Liver (tissue), 9 donors: ENCODE measurements around the gene PNCK. TPM values are rescaled to one million over a fixed set of nuclear protein-coding genes. Genes with fewer than 3 reads are reported as not detected.
A peak's percentile ranks its signal among the peaks of the same experiment; 100 is the strongest.

Experiments used
- DNase-seq: peaks from one replicate; pipeline ENCODE4 v3.0.0-alpha.2; 2017; ENCODE audit warnings: low spot score
- H3K27ac ChIP-seq, 2 donors: one replicate each; pipeline ENCODE4 v1.7.0; 2013; ENCODE audit warnings: inconsistent platforms in 2 of 2, low read length in 2 of 2, control low read depth in 1 of 2, low read depth in 1 of 2, mild to moderate bottlenecking in 1 of 2
- H3K27me3 ChIP-seq, 4 donors: one replicate each; pipeline versions ENCODE4 v1.6.1 to v1.7.0; 2013; ENCODE audit warnings: low read length in 3 of 4, inconsistent platforms in 1 of 4, mild to moderate bottlenecking in 1 of 4, moderate library complexity in 1 of 4; ENCODE audit not compliant: control insufficient read depth in 4 of 4, insufficient read depth in 4 of 4
- H3K36me3 ChIP-seq, 4 donors: one replicate each; pipeline versions ENCODE4 v1.6.1 to v1.7.0; 2013; ENCODE audit warnings: low read length in 3 of 4, mild to moderate bottlenecking in 3 of 4, low read depth in 1 of 4, moderate library complexity in 1 of 4; ENCODE audit not compliant: control insufficient read depth in 4 of 4, insufficient read depth in 3 of 4
- H3K4me1 ChIP-seq, 4 donors: one replicate each; pipeline versions ENCODE4 v1.6.1 to v1.7.0; 2013; ENCODE audit warnings: low read length in 3 of 4, mild to moderate bottlenecking in 3 of 4, moderate library complexity in 1 of 4; ENCODE audit not compliant: control insufficient read depth in 4 of 4, insufficient read depth in 4 of 4
- H3K4me3 ChIP-seq, 3 donors: one replicate each; pipeline versions ENCODE4 v1.6.1 to v1.7.0; 2013; ENCODE audit warnings: low read length in 3 of 3, control low read depth in 1 of 3, low read depth in 1 of 3, mild to moderate bottlenecking in 1 of 3
- H3K9ac ChIP-seq, 2 donors: one replicate each; pipeline ENCODE4 v1.7.0; 2013; ENCODE audit warnings: low read length in 2 of 2, mild to moderate bottlenecking in 2 of 2, moderate library complexity in 2 of 2, control low read depth in 1 of 2, low read depth in 1 of 2
- H3K9me3 ChIP-seq, 4 donors: one replicate each; pipeline versions ENCODE4 v1.6.1 to v1.7.0; 2013; ENCODE audit warnings: low read length in 3 of 4; ENCODE audit not compliant: control insufficient read depth in 4 of 4
- EGR1 ChIP-seq, 2 donors: IDR thresholded peaks; 2 replicates each; pipeline ENCODE4 v1.6.1; 2016 to 2018; ENCODE audit warnings: antibody characterized with exemption in 2 of 2, low read depth in 2 of 2
- FOXA1 ChIP-seq: IDR thresholded peaks from 2 replicates; pipeline ENCODE4 v1.6.1; 2016; ENCODE audit warnings: antibody characterized with exemption
- FOXA2 ChIP-seq: IDR thresholded peaks from 2 replicates; pipeline ENCODE4 v1.6.1; 2016; ENCODE audit warnings: antibody characterized with exemption
- GABPA ChIP-seq, 2 donors: IDR thresholded peaks in 1 of 2; conservative IDR thresholded peaks in 1 of 2; 2 replicates each; pipeline ENCODE4 v1.6.1; 2016; ENCODE audit warnings: antibody characterized with exemption in 2 of 2, mild to moderate bottlenecking in 1 of 2, moderate library complexity in 1 of 2
- HNF4A ChIP-seq, 2 donors: conservative IDR thresholded peaks; 2 replicates each; pipeline ENCODE4 v1.6.1; 2016; ENCODE audit warnings: antibody characterized with exemption in 2 of 2, mild to moderate bottlenecking in 2 of 2
- HNF4G ChIP-seq: IDR thresholded peaks from 2 replicates; pipeline ENCODE4 v1.6.1; 2016; ENCODE audit warnings: antibody characterized with exemption
- JUND ChIP-seq, 2 donors: IDR thresholded peaks; 2 replicates each; pipeline ENCODE4 v1.6.1; 2016; ENCODE audit warnings: antibody characterized with exemption in 2 of 2
- NR2F2 ChIP-seq: IDR thresholded peaks from 2 replicates; pipeline ENCODE4 v1.6.1; 2016; ENCODE audit warnings: antibody characterized with exemption
- RAD21 ChIP-seq, 2 donors: IDR thresholded peaks; 2 replicates each; pipeline ENCODE4 v1.6.1; 2016; ENCODE audit warnings: antibody characterized with exemption in 2 of 2, mild to moderate bottlenecking in 2 of 2
- RXRA ChIP-seq, 2 donors: IDR thresholded peaks; 2 replicates each; pipeline ENCODE4 v1.6.1; 2017 to 2018; ENCODE audit warnings: antibody characterized with exemption in 2 of 2, mild to moderate bottlenecking in 1 of 2
- SP1 ChIP-seq: IDR thresholded peaks from 2 replicates; pipeline ENCODE4 v1.6.1; 2018; ENCODE audit warnings: antibody characterized with exemption, mild to moderate bottlenecking
- TAF1 ChIP-seq: conservative IDR thresholded peaks from 2 replicates; pipeline ENCODE4 v1.6.1; 2016; ENCODE audit warnings: antibody characterized with exemption, mild to moderate bottlenecking
- WGBS: extraction: QIAGEN DNeasy Blood & Tissue Kit; methylation state at CpG from one replicate; pipeline ENCODE4 v1.1.7; 2013; 5-methylcytosine and 5-hydroxymethylcytosine counted together
- polyA plus RNA-seq, 2 donors: library from polyadenylated mRNA; stranded (reverse) in 1 of 2; unstranded in 1 of 2; fragments of 200-250 nt in 1 of 2; fragments of >200 nt in 1 of 2; fragmentation: Nextera tagmentation in 1 of 2; extraction: Ambion mirVana in 1 of 2; gene quantifications; one replicate each; pipeline versions ENCODE4 v1.2.1 to v1.2.3, GENCODE V29; 2013 to 2015
- total RNA-seq, 2 donors: library from RNA; depleted of rRNA; stranded (reverse); fragments of >200 nt; gene quantifications; one replicate each; pipeline ENCODE4 v1.2.3, GENCODE V29; 2014
- TF ChIP-seq, protein P1 (sequence below): IDR thresholded peaks from 2 replicates; pipeline ENCODE4 v1.6.1; 2016; ENCODE audit warnings: antibody characterized with exemption
- TF ChIP-seq, protein P2 (sequence below): fragments of 150-350 bp; IDR thresholded peaks from 2 replicates; pipeline ENCODE4 v1.5.1; 2017; ENCODE audit warnings: improper control_type of control experiment, low read depth, low read length; ENCODE audit not compliant: missing input control
- TF ChIP-seq, protein P3 (sequence below): IDR thresholded peaks from 2 replicates; pipeline ENCODE4 v1.6.1; 2016; ENCODE audit warnings: antibody characterized with exemption
- donor health status: healthy.
- donor health status: healthy.
- donor health status: healthy.
- donor health status: healthy.
- donor health status: healthy.

Gene PNCK
- total and polyA plus RNA-seq, 4 donors: 0.02 to 0.17 TPM; not detected in 2

GRCh38 chrX:153636716-153637115 is 36.9 kb downstream of the PNCK start:
- Histone ChIP-seq H3K4me3 (no peak overlapping the region), H3K36me3 (no peaks in the 10 kb centered on the region), H3K9me3 (no peaks in the 10 kb centered on the region), H3K4me1 (peaks cover 0 to 4% (median 1%) of the 10 kb centered on the region in 4 donors), H3K27me3 (peaks cover 0 to 2% (median 0%) of the 10 kb centered on the region in 4 donors), H3K27ac (no peak overlapping the region), H3K9ac (no peak overlapping the region)
- WGBS: 73% methylated on average over 5 of the region's 5 CpGs
- no peak for DNase-seq
- no peak for TF ChIP-seq GABPA (IDR thresholded peaks at IDR 0.05 in 1 of 2, conservative IDR thresholded peaks at IDR 0.05 in 1 of 2)
- no peak for TF ChIP-seq JUND (IDR thresholded peaks at IDR 0.05)
- TF ChIP-seq, protein P1, sequence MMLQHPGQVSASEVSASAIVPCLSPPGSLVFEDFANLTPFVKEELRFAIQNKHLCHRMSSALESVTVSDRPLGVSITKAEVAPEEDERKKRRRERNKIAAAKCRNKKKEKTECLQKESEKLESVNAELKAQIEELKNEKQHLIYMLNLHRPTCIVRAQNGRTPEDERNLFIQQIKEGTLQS: no peak
- TF ChIP-seq TAF1: no peak
- TF ChIP-seq, protein P2, sequence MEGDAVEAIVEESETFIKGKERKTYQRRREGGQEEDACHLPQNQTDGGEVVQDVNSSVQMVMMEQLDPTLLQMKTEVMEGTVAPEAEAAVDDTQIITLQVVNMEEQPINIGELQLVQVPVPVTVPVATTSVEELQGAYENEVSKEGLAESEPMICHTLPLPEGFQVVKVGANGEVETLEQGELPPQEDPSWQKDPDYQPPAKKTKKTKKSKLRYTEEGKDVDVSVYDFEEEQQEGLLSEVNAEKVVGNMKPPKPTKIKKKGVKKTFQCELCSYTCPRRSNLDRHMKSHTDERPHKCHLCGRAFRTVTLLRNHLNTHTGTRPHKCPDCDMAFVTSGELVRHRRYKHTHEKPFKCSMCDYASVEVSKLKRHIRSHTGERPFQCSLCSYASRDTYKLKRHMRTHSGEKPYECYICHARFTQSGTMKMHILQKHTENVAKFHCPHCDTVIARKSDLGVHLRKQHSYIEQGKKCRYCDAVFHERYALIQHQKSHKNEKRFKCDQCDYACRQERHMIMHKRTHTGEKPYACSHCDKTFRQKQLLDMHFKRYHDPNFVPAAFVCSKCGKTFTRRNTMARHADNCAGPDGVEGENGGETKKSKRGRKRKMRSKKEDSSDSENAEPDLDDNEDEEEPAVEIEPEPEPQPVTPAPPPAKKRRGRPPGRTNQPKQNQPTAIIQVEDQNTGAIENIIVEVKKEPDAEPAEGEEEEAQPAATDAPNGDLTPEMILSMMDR: no peak
- TF ChIP-seq, protein P3, sequence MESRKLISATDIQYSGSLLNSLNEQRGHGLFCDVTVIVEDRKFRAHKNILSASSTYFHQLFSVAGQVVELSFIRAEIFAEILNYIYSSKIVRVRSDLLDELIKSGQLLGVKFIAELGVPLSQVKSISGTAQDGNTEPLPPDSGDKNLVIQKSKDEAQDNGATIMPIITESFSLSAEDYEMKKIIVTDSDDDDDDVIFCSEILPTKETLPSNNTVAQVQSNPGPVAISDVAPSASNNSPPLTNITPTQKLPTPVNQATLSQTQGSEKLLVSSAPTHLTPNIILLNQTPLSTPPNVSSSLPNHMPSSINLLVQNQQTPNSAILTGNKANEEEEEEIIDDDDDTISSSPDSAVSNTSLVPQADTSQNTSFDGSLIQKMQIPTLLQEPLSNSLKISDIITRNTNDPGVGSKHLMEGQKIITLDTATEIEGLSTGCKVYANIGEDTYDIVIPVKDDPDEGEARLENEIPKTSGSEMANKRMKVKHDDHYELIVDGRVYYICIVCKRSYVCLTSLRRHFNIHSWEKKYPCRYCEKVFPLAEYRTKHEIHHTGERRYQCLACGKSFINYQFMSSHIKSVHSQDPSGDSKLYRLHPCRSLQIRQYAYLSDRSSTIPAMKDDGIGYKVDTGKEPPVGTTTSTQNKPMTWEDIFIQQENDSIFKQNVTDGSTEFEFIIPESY: no peak

- DNase-seq: no peak
- Histone ChIP-seq H3K36me3 (no peaks in the 10 kb centered on the region), H3K4me1 (no peaks in the 10 kb centered on the region), H3K27me3 (no peaks in the 10 kb centered on the region), H3K4me3 (no peak overlapping the region), H3K9me3 (no peaks in the 10 kb centered on the region), H3K27ac (no peak overlapping the region), H3K9ac (no peak overlapping the region)
- 71% methylated on average over 21 of the region's 21 CpGs for WGBS
- no peak for TF ChIP-seq FOXA1
- TF ChIP-seq, protein P2: peak; percentile 10
- TF ChIP-seq RAD21 (IDR thresholded peaks at IDR 0.05): peak in 1 of 2 donors; percentile 43
Measured at GRCh38 chrX:153635788-153636668, 37.6 kb downstream of the PNCK start.

DNA sequence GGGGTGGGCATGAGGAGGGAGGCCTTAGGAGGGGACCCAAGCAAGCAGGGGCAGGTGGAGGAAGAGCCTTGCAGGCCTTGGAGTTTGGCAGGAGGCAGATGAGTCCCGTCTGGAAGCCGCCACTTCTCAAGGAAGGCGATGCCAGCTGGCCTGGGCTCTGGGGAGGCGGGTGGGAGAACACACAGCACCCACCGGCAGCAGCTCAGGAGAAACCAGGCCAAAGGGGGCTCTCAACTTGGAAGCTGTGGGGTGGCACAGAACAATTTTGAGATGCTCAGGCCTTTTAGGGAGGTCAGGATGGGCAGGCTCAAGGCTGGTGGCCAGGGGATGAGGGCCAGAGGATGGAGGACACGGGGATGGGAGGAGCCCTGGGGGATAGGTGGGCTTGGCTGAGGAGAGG is 38.2 kb downstream of the PNCK start:
- Histone ChIP-seq H3K27ac (no peak overlapping the region), H3K9me3 (no peaks in the 10 kb centered on the region), H3K4me1 (no peaks in the 10 kb centered on the region), H3K9ac (no peak overlapping the region), H3K4me3 (no peak overlapping the region), H3K36me3 (no peaks in the 10 kb centered on the region), H3K27me3 (no peaks in the 10 kb centered on the region)
- WGBS: 81% methylated on average over 6 of the region's 6 CpGs
- no peak for DNase-seq
- TF ChIP-seq HNF4A (conservative IDR thresholded peaks at IDR 0.05) (no peak), FOXA1 (no peak), EGR1 (IDR thresholded peaks at IDR 0.05; ENCODE audit: low read depth in 2 of 2) (no peak), NR2F2 (no peak), RXRA (IDR thresholded peaks at IDR 0.05) (no peak), SP1 (no peak), HNF4G (no peak), FOXA2 (no peak), RAD21 (IDR thresholded peaks at IDR 0.05) (no peak), GABPA (IDR thresholded peaks at IDR 0.05 in 1 of 2, conservative IDR thresholded peaks at IDR 0.05 in 1 of 2) (no peak)
- TF ChIP-seq, protein P3: no peak
- TF ChIP-seq, protein P2: no peak
